Amniotic epithelial cell (primary cell): Measurements from ENCODE around the gene TRANK1.
"Not testable (repeated sequence)": the region's sequence is repeated elsewhere in the genome, so short reads cannot be mapped to it uniquely, and the experiment has no call there.

Experiments
- DNase-seq: peaks from one replicate; pipeline ENCODE4 v3.0.0-alpha.2; 2010; ENCODE audit warnings: low read depth

Gene TRANK1

DNA sequence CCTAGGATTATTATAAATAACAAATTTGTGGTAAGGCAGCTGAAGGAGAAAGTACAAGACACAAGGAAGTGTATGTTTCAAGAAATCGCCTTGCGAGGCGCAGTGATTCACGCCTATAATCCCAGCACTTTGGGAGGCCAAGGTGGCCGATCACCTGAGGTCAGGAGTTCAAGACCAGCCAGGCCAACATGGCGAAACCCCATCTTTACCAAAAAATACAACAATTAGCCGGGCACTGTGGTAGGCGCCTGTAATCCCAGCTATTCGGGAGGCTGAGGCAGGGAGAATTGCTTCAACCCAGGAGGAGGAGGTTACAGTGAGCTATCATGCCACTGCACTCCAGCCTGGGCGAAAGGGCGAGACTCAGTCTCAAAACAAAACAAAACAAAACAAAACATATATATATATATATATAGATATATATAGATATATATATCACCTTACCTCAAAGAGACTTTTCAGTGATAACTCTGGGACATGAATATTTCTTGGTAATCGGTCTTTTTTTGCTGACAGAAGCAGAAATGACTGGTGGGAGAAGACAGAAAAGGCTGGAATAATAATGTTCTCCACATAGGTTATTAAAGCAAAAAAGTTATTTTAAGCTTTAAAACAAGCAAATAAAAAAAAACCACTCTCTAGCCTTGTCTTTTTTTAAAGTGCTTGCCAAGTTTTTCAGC lies 52.3 kb downstream of the TRANK1 start:
- no peak for DNase-seq

DNA sequence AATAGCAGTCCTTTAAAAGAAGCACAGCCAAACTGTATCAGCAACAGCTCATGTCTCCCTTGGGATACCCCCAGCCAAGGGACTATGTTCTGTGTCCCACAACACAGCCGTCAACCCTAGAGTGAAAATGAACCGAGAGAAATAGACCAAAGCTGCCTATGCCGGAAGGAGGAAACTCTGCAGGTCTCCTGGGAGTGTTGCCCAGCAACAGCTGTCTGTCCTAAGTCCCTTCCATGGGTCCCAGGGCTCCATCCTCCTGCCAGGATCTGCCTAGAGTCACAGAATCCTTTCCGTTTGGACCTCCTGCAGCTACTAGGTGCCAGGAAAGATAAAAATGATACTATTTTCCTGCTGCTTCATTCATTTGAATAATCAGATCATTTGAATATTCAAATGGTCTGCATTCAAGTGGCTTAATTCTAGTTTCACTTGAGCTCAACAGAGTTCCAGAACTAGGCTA lies 53.1 kb downstream of the TRANK1 start:
- no peak for DNase-seq

DNA sequence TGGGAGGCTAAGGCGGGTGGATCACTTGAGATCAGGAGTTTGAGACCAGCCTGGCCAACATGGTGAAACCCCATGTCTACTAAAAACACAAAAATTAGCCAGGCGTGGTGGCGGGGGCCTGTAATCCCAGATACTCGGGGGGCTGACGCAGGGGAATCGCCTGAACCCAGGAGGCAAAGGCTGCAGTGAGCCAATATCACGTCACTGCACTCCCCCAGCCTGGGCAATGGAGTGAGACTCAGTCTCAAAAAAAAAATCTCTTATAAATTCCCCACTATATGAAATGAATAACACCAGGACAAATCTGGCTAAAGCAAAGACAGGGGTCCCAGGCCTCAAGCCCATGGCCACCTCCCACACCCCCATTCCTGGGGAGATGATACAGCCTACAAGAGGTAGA lies 53.8 kb downstream of the TRANK1 start:
- DNase-seq = not testable (repeated sequence)

DNA sequence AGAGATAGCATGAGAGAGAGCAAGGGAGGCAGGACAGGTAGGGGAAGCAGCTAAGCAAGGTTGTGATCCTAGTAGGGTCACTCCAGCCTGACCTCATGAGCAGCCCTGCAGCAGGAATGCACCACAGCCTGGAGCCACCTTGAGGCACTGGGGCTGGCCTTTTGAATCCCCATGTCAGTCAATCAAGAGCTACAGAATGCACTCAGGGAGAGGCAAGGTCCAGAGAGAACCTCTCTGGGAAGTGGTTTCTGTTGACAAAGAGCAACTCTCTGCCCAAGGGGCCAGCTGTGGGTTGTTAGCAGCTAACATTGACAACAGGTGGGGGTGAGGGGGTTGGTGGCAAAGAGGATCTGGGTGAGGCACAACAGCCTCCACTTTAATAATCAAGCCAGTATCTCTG lies 54.6 kb downstream of the TRANK1 start:
- DNase-seq = no peak

DNA sequence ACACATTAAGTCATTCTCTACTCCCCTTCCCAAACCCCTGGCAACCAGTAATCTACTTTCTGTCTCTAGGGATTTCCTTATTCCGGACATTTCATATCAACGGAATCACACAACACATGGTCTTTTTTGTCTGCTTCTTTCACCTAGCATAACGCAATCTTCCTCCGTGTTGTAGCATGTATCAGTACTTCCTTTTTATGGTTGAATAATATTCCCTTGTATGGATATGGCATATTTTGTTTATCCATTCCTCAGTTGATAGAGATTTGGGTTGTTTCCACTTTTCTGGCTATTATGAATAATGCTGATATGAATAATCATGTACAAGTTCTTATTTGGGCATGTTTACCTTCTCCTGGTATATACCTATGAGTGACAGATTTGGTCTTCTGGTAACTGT lies 63.1 kb downstream of the TRANK1 start:
- no peak for DNase-seq

DNA sequence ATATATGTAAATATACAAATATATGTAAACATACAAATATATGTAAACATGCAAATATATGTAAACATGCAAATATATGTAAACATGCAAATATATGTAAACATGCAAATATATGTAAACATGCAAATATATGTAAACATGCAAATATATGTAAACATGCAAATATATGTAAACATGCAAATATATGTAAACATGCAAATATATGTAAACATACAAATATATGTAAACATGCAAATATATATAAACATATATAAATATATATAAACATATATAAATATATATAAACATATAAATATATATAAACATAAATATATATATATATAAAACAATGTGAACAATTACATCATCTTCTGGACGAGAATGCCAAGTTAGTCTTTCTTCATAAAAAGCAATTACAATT lies 65.0 kb downstream of the TRANK1 start:
- DNase-seq = not testable (repeated sequence)

DNA sequence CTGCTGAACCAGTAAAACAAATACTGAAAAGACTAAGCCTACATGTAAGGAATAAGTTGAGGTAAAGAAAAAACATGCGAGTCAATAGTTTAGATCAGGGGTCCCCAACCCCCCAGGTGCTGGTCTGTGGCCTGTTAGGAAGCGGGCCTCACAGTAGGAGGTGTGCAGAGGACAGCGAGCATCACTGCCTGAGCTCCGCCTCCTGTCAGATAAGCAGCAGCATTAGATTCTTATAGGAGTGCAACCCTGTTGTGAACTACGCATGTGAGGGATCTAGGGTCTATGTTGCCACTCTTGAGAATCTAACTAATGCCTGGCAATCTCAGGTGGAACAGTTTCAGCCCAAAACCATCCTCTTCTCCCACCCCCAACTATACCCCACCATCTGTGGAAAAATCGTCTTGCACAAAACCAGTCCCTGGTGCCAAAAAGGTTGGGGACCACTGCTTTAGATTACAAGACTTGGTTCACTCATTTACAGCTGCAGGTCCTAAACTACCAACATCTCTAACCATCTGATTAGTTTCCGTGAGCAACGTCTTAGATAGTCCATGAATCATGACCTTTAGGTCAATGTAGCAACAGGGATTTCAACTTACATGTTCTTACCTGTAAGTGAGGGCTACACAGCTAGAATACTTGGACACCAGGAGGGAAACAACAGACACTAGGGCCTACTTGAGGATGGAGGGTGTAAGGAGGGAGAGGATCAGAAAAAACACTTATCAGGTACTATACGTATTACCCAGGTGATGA lies 66.7 kb downstream of the TRANK1 start:
- no peak for DNase-seq

DNA sequence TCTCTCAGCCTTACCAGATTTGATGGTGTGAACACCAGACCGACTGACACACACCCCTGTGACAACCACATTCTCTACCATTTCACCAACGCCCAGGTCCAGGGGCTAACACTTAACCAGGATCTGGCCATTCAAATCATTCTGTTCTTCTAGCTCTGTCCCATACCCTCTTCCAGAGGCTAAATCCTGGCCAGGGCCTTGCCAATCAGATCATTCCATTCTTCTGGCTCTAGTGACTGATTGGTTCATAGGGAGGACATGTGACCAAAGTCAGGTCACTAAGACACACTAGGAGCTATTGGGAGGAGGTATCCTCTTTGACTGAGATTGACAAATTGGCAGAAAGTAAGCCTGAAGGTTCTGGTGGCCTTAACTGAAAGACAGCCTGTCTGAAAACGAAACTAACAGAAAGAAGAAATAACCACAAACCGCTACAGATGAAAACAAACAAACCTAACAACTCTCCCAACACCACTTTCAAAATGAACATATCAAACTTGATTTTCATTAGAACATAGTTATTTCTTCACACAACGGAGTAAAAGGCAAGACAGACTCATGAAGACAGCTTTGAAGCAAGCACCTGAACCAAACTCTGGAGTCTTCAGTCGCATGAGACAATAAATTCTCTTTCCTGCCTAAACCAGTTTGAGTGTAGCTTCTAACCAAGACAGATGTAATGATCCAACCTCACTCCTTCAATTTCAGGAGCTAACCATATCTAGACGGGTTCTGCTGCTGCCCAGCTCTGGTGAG lies 68.5 kb downstream of the TRANK1 start:
- DNase-seq = no peak

DNA sequence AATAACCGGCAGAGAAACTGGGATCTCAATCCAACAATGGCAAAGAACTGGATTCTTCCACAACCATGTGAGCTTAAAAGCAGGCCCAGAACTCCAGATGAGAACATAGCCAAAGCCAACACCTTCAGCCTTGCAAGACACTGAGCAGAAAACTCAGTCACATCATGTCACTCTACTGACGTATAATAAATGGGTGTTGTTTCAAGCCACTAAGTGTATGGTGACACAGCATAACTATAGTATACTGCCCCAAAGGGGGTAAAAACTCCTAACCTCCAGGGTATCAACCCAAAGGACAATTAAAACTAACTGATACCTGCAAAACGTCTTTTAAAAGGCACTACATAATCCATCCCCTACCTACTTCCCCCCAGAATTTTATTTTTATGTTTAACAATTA lies 69.5 kb downstream of the TRANK1 start:
- DNase-seq = no peak

DNA sequence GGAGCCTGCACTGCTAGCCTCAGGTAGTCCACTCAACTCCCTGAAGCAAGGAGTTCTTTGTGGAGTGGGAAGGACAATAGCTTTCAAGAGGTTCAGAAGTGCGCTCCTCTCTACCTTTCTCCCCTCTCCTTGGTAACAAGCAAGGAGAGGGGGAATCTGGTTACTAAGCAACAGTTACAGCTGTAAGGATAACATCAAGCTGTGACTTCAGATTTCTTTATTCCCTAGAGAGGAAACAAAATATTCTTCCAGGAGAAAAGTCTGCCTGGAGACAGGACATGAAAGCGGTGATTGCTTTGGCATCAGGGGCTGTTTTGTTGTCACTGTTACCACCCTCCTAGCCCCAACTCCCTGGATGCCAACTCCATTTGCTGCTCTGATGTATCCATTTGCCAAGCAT lies 70.4 kb downstream of the TRANK1 start:
- DNase-seq = no peak

DNA sequence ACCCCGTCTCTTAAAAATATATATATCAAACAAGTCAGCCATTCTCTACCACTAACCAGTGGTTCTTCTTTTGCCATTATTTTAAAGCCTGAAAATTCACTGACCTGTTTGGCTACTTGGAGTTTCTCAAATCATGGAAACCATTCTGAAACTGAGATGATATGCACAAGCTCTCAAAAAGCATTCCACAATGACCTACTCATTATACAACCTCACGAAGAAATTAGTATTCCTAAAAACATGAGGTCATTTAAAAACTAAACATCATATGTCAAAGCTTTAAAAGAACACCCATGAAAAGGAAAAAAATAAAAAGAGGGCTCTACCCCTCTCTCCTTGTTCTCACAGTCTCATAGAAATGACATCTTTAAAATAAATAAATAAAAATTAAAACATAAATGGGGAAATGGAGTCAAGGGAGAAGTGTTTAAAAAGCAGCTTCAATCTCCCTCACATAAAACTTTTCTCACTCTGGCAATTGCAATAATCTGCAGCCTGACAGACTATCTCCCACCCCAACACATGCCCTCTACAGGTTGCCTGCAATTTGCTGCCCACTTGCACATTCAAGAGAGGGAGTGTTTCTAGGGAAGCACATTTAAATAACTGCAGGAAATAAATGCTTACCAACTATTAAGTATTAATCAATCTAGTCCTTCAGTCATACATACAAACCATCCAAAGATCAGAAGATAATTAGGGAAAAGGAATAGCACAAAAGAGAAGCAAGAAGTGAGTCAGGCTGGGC lies 73.3 kb downstream of the TRANK1 start:
- no peak for DNase-seq

DNA sequence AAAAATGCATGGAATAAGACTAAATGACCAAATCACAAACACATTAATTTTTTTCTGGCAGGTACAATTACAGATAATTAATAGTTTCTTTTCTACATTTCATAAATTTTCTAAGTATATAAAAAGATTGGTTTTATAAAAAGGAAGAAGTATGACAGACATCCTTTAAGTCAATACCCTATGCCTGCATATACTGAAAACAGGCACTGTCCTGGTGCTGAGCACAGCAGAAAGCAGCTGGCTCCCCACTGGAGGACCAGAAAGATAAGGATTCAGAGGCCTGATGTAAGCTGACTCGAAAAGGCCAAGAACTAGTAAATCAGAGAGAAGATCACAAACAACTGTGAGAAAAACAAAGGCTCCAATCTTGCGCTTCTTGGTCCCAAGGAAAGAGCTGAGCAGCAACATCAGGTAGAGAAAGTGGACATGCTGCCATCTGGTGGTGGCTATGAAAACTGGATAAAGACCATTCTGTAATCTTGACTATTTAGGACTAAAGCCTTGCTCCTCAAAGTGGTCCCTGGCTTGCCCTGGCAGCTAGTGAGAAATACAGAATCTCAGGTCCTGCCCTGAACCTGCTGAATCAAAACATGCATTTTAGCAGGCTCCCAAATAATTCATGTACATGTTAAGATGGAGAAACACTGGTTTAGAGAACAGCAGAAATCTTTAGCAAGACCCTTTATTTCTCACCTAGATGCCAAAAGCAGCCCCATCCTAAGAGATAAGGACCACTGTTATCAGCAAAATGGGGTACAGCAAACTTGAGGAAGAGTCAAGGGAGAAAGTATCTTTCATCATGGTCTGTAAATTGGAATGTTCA lies 76.0 kb downstream of the TRANK1 start:
- peak; percentile 51 for DNase-seq

DNA sequence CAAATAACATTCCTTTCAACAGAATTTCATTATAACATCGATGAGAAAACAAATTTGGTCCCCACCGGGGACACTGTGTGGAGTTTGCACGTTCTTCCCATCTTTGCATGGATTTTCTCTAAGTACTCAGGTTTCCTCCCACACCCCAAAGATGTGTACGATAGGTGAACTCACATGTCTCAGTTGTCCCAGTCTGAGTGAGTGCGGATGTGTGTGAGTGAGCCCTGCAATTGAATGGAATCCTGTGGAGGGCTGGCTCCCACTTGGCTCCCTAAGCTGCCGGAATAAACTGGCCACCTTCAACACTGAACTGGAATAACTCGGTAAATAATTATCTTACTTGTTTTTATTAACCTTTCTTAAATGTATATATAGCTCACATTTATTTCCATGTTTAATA lies 77.0 kb downstream of the TRANK1 start:
- DNase-seq = no peak

DNA sequence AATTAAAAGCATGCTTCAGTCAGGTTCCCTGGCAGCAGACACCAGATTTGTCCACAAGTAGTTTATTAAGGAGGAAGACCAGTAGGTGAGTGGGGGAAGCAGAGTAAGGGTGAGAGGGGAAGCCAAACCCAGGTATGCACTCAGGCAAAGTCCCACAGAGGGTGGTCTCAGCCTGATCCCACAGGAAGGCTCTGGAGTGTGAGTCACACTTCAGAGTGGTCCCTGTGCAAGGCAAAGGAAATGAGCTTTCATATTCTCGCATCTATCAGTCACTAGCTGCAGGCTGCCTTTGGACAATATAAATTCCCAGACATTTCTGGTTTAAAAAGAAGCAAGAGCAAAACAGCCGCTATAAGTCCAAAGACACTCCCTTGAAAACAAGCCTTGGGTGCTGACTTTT lies 78.5 kb downstream of the TRANK1 start:
- no peak for DNase-seq

DNA sequence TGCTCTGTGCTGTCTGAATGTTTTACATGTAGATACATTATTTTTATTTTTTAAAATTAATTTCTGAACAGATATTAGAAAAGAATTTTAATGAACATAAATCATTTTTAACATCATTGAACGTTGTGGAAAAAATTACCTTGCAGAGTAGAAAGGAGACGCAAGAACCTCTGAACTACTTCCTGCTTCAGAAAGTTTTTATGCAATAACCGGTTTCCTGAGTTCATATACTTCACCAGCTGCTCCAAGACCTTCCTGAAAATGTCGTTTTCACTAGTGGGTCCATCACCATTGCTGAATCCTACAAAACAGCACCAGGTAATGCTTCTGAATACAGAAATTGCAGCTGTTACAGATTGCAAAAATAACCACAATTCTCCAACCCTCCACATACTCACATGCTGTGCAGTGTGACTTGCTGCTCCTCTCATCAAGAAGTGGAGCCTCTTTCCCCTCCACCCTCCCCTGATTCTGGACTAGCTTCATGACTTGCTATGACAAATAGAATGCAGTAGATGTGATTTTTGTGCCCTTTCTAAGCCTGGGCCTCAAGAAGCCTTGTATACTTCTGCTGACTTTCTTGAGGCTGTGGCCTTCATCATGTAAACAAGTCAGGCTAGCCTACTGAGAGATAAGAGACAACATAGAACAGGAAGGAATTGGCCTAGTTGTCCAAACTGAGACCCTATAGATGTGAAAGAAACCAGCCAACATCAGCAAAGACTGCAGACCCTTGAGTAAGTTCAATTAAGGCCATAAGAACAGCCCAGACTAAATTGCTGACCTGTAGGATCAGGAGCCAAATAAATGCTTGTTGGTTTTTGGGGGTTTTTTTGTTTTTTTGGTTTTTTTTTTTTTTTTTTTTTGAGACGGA lies 80.4 kb downstream of the TRANK1 start:
- no peak for DNase-seq

DNA sequence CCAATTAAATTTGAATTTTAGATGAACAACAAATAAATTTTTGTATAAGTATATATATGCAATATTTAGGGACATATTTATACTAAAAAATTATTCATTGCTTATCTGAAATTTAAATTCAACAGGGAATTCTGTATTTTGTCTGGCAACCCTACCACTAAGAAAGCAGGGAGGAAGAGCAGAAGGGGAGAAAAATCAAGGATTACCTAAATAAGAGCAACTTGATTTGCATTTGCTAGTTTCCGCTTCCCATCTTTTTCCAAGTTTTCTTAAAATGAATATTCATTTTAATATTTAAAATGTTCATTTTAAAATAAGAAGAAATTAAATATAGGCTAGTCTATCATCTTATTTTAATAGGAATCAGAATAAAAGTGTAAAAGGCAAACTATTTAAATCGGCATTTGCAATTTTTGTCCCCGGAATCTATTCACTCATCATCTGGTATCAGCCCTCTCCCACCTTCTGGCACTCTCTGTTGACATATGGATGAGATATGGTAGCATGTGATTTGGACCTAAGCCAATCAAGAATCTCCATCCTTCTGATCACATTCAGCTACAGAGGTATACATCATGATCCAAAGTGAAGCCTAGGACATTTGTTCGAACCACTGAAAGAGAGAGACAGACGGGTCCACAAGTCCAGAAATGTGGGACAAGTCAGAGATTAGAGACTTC lies 82.6 kb downstream of the TRANK1 start:
- no peak for DNase-seq

DNA sequence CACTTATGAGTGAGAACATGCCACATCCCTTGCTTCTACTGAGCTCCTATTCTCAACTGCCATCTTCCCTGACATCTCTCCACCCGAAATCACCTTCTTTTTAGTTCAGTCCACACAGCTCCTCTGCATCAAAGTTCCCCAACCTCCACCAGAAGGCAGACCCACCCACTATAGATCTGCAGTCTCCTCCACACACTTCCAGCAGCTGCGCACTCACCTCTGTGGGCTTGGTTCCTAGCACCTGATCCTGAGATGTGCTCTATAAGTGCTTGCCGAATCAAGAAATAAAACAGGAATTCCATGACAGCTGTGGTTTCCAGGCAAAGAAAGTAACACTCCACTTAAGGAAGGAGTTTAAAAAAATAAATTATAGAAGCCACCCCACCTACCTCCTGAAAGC lies 85.4 kb downstream of the TRANK1 start:
- DNase-seq = no peak

DNA sequence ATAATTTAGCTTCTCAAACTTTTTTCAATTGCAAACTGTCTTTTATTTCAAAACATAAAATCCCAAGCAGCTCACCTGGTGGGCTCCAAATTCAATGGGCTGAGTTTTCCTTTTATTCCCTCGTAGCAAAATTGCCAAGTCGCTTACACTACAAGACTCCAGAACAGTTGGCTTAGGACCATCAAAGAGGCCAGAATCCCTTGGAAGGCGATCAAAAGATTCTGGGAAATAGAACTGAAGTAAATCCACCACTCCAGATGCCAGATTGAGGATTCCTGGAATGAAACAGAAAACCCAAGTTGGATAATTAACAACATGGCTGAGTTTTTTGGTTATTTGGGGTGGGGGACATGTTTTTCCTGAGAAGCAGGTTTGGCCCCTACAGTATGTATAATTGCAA lies 92.8 kb downstream of the TRANK1 start:
- no peak for DNase-seq

DNA sequence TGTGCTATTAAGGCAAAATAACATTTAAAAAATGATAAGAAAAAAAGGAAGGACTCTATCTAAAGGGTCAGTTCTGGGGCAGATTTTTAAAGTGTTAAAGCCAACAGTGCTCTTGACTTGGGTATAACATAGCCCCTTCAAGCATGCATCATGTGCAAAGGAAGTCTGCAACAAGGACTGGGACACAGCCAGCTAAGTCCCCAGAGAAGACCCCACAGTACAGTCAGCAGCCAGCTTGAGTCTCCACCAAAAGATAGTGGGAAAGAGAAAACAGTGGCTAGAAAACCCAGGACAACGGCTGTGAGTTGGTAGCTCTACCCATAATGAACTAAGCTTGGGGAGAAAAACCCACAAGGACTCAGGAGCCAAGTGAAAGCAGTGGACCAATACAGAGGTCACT lies 94.1 kb downstream of the TRANK1 start:
- no peak for DNase-seq

DNA sequence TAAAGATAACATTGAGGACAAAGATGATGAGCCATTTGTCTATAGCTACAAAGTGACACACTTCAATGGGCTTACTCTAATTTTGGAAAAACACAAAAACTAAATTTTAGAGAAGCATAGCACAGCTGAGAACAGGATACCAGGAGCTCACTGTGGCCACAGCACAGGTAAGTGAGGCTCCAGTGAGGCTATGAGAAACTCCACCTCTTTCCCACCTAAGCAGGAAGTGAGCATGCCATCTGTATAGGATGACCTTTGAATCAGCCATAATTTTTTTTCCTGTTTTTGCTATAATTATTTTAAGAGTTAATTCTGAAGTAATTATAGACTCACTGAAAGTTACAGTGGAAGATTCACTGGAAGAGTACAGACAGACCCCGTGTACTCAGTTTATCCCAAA lies 98.4 kb downstream of the TRANK1 start:
- DNase-seq = no peak
